Activated T-cell treated with anti-CD3 and anti-CD28 coated beads, Interleukin-2, amount 50 U/mL, for 72 hours (primary cell): ENCODE measurements around the gene NPPB. TPM values are rescaled to one million over a fixed set of nuclear protein-coding genes. Genes with fewer than 3 reads are reported as not detected.

Experiments
- ATAC-seq, 2 donors: fragments of 150-1000 bp; cut with Tn5 transposase; replicated peaks in 1 of 2; 2 replicates each; pipeline ENCODE4 v1.10.0; 2021; ENCODE audit warnings: moderate library complexity in 2 of 2, mild to moderate bottlenecking in 1 of 2
- DNase-seq, 2 donors: peaks; one replicate each; pipeline ENCODE4 v3.0.0; 2021 to 2022; ENCODE audit warnings: mixed read lengths in 1 of 2
- H3K27ac Mint-ChIP-seq: one replicate; pipeline ENCODE4 v1.8.0; 2022; ENCODE audit warnings: mild to moderate bottlenecking, moderate library complexity, mixed read lengths
- H3K27me3 Mint-ChIP-seq: one replicate; pipeline ENCODE4 v1.8.0; 2022; ENCODE audit warnings: low read depth, mixed read lengths
- H3K36me3 Mint-ChIP-seq, 2 donors: one replicate each; pipeline ENCODE4 v1.8.0; 2022; ENCODE audit warnings: mixed read lengths in 2 of 2, mild to moderate bottlenecking in 1 of 2; ENCODE audit not compliant: insufficient read depth in 2 of 2
- H3K4me1 Mint-ChIP-seq: one replicate; pipeline ENCODE4 v1.8.0; 2022; ENCODE audit warnings: low read depth, mixed read lengths
- H3K4me3 Mint-ChIP-seq, 2 donors: one replicate each; pipeline ENCODE4 v1.8.0; 2022; ENCODE audit warnings: mild to moderate bottlenecking in 2 of 2, mixed read lengths in 2 of 2, moderate library complexity in 2 of 2
- H3K9me3 Mint-ChIP-seq, 2 donors: one replicate each; pipeline ENCODE4 v1.8.0; 2022; ENCODE audit warnings: mixed read lengths in 2 of 2
- total RNA-seq, 2 donors: library from RNA; stranded (reverse); gene quantifications; one replicate each; pipeline ENCODE4 v1.2.3, GENCODE V29; 2022

The NPPB gene
- total RNA-seq, 2 donors from 2014 or later: not detected

- H3K9me3 Mint-ChIP-seq: no peaks in the 10 kb centered on the region
- DNase-seq (no peak), ATAC-seq (no peak)
- H3K4me1 Mint-ChIP-seq: no peaks in the 10 kb centered on the region
- H3K4me3 Mint-ChIP-seq: no peak overlapping the region
- H3K27me3 Mint-ChIP-seq: peaks cover 16% of the 10 kb centered on the region
- H3K27ac Mint-ChIP-seq: no peak overlapping the region
- H3K36me3 Mint-ChIP-seq: no peaks in the 10 kb centered on the region
Observed at GRCh38 chr1:11878081-11878890, 19.5 kb upstream of the NPPB start.

GRCh38 chr1:11877074-11877473 is 18.3 kb upstream of the NPPB start:
- Mint-ChIP-seq H3K27me3 (peaks cover 15% of the 10 kb centered on the region), H3K36me3 (no peaks in the 10 kb centered on the region), H3K4me3 (no peak overlapping the region), H3K27ac (no peak overlapping the region), H3K9me3 (no peaks in the 10 kb centered on the region), H3K4me1 (no peaks in the 10 kb centered on the region)
- DNase-seq: no peak
- ATAC-seq: no peak

GRCh38 chr1:11875094-11875493 is 16.3 kb upstream of the NPPB start:
- no peak overlapping the region for H3K27ac Mint-ChIP-seq
- no peaks in the 10 kb centered on the region for H3K36me3 Mint-ChIP-seq
- ATAC-seq: no peak

GRCh38 chr1:11874624-11875023 is 15.9 kb upstream of the NPPB start:
- Mint-ChIP-seq H3K4me3 (no peak overlapping the region), H3K4me1 (no peaks in the 10 kb centered on the region), H3K27me3 (peaks cover 17% of the 10 kb centered on the region), H3K36me3 (no peaks in the 10 kb centered on the region), H3K27ac (no peak overlapping the region), H3K9me3 (no peaks in the 10 kb centered on the region)
- no peak for ATAC-seq
- no peak for DNase-seq

More at GRCh38 chr1:11875094-11875493, 16.3 kb upstream of the NPPB start:
- Mint-ChIP-seq H3K4me1 (no peaks in the 10 kb centered on the region), H3K27me3 (peaks cover 17% of the 10 kb centered on the region), H3K9me3 (no peaks in the 10 kb centered on the region), H3K4me3 (no peak overlapping the region)
- no peak for DNase-seq

GRCh38 chr1:11874258-11874562 is 15.5 kb upstream of the NPPB start:
- Mint-ChIP-seq H3K4me1 (no peaks in the 10 kb centered on the region), H3K4me3 (no peak overlapping the region), H3K27me3 (peaks cover 17% of the 10 kb centered on the region), H3K36me3 (no peaks in the 10 kb centered on the region), H3K9me3 (no peaks in the 10 kb centered on the region), H3K27ac (no peak overlapping the region)
- DNase-seq (no peak), ATAC-seq (no peak)

- DNase-seq: no peak
- no peak for ATAC-seq
- Mint-ChIP-seq H3K36me3 (no peaks in the 10 kb centered on the region), H3K27ac (no peak overlapping the region), H3K4me3 (no peak overlapping the region), H3K27me3 (peaks cover 17% of the 10 kb centered on the region), H3K9me3 (no peaks in the 10 kb centered on the region), H3K4me1 (no peaks in the 10 kb centered on the region)
Observed at GRCh38 chr1:11873395-11874257, 14.9 kb upstream of the NPPB start.

- no peak for DNase-seq
- no peaks in the 10 kb centered on the region for H3K4me1 Mint-ChIP-seq
Observed at GRCh38 chr1:11872545-11872944, 13.8 kb upstream of the NPPB start.

GRCh38 chr1:11869650-11870207 is 11.0 kb upstream of the NPPB start:
- Mint-ChIP-seq H3K4me3 (no peak overlapping the region), H3K27me3 (peaks cover 27% of the 10 kb centered on the region), H3K4me1 (no peaks in the 10 kb centered on the region), H3K36me3 (no peaks in the 10 kb centered on the region), H3K27ac (no peak overlapping the region), H3K9me3 (no peaks in the 10 kb centered on the region)
- ATAC-seq (no peak), DNase-seq (no peak)

More at GRCh38 chr1:11872545-11872944, 13.8 kb upstream of the NPPB start:
- H3K9me3 Mint-ChIP-seq: no peaks in the 10 kb centered on the region
- no peak for ATAC-seq
- H3K27me3 Mint-ChIP-seq: peaks cover 17% of the 10 kb centered on the region
- no peaks in the 10 kb centered on the region for H3K36me3 Mint-ChIP-seq
- no peak overlapping the region for H3K27ac Mint-ChIP-seq
- H3K4me3 Mint-ChIP-seq: no peak overlapping the region

GRCh38 chr1:11869104-11869503 is 10.4 kb upstream of the NPPB start:
- Mint-ChIP-seq H3K27ac (no peak overlapping the region), H3K9me3 (no peaks in the 10 kb centered on the region), H3K36me3 (no peaks in the 10 kb centered on the region), H3K4me3 (no peak overlapping the region), H3K27me3 (peaks cover 30% of the 10 kb centered on the region), H3K4me1 (no peaks in the 10 kb centered on the region)
- ATAC-seq (no peak), DNase-seq (no peak)

- H3K27ac Mint-ChIP-seq: no peak overlapping the region
Observed at GRCh38 chr1:11868331-11868980, 9.7 kb upstream of the NPPB start.

GRCh38 chr1:11862890-11863289 is 4.1 kb upstream of the NPPB start:
- DNase-seq (no peak), ATAC-seq (no peak)
- no peak overlapping the region for H3K27ac Mint-ChIP-seq
- no peaks in the 10 kb centered on the region for H3K9me3 Mint-ChIP-seq
- H3K36me3 Mint-ChIP-seq: no peaks in the 10 kb centered on the region
- no peak overlapping the region for H3K4me3 Mint-ChIP-seq
- peaks cover 47% of the 10 kb centered on the region for H3K27me3 Mint-ChIP-seq
- no peaks in the 10 kb centered on the region for H3K4me1 Mint-ChIP-seq

More at GRCh38 chr1:11868331-11868980, 9.7 kb upstream of the NPPB start:
- H3K27me3 Mint-ChIP-seq: peaks cover 30% of the 10 kb centered on the region
- DNase-seq (no peak), ATAC-seq (no peak)
- H3K36me3 Mint-ChIP-seq: no peaks in the 10 kb centered on the region
- no peaks in the 10 kb centered on the region for H3K9me3 Mint-ChIP-seq
- no peak overlapping the region for H3K4me3 Mint-ChIP-seq
- no peaks in the 10 kb centered on the region for H3K4me1 Mint-ChIP-seq

- Mint-ChIP-seq H3K4me3 (no peak overlapping the region), H3K4me1 (no peaks in the 10 kb centered on the region), H3K36me3 (no peaks in the 10 kb centered on the region), H3K27ac (no peak overlapping the region), H3K27me3 (peaks cover 44% of the 10 kb centered on the region), H3K9me3 (no peaks in the 10 kb centered on the region)
- no peak for ATAC-seq
- DNase-seq: no peak
Observed at GRCh38 chr1:11860587-11860986, 1.8 kb upstream of the NPPB start.

- Mint-ChIP-seq H3K27ac (no peak overlapping the region), H3K4me1 (no peaks in the 10 kb centered on the region), H3K36me3 (no peaks in the 10 kb centered on the region), H3K4me3 (no peak overlapping the region), H3K27me3 (peaks cover 40% of the 10 kb centered on the region), H3K9me3 (no peaks in the 10 kb centered on the region)
- ATAC-seq (no peak), DNase-seq (no peak)
Observed at GRCh38 chr1:11860083-11860482, 1.3 kb upstream of the NPPB start.
